HepG2 (cell line): Measurements from ENCODE around the gene HNRNPAB. TPM values are rescaled to one million over a fixed set of nuclear protein-coding genes. Genes with fewer than 3 reads are reported as not detected.
A peak's percentile ranks its signal among the peaks of the same experiment; 100 is the strongest.

Source experiments
- CAMTA2 ChIP-seq: sonication (generic); formaldehyde crosslinking; IDR thresholded peaks from 2 replicates; pipeline ENCODE4 v1.4.0; 2020; ENCODE audit warnings: mild to moderate bottlenecking, missing genetic modification reagents, borderline replicate concordance
- CENPX ChIP-seq: sonication (generic); formaldehyde crosslinking; IDR thresholded peaks from 2 replicates; pipeline ENCODE4 v1.9.0; 2021; ENCODE audit warnings: mild to moderate bottlenecking, missing genetic modification reagents, moderate library complexity
- CHD4 ChIP-seq: fragments of 200-600 bp; sonication (generic); IDR thresholded peaks from 2 replicates; pipeline ENCODE4 v1.7.0; 2017; ENCODE audit warnings: mild to moderate bottlenecking, low read length, borderline replicate concordance
- E2F2 ChIP-seq: sonication (generic); formaldehyde crosslinking; IDR thresholded peaks from 2 replicates; pipeline ENCODE4 v1.4.0; 2020; ENCODE audit warnings: missing genetic modification reagents, borderline replicate concordance
- FOXK1 ChIP-seq: sonication (generic); formaldehyde crosslinking; IDR thresholded peaks from 2 replicates; pipeline ENCODE4 v1.4.0; 2020; ENCODE audit warnings: low read depth, missing genetic modification reagents, borderline replicate concordance
- GZF1 ChIP-seq: sonication (generic); formaldehyde crosslinking; IDR thresholded peaks from 2 replicates; pipeline ENCODE4 v1.5.1; 2020; ENCODE audit warnings: mild to moderate bottlenecking, missing genetic modification reagents
- HMG20A ChIP-seq: IDR thresholded peaks from 2 replicates; pipeline ENCODE4 v1.6.1; 2016; ENCODE audit warnings: borderline replicate concordance
- IRF9 ChIP-seq: sonication (generic); formaldehyde crosslinking; IDR thresholded peaks from 2 replicates; pipeline ENCODE4 v1.8.0; 2022; ENCODE audit warnings: missing genetic modification reagents, mild to moderate bottlenecking, borderline replicate concordance
- RELA ChIP-seq: sonication (generic); formaldehyde crosslinking; IDR thresholded peaks from 2 replicates; pipeline ENCODE4 v1.4.0; 2020; ENCODE audit warnings: missing genetic modification reagents
- SALL1 ChIP-seq: sonication (generic); formaldehyde crosslinking; IDR thresholded peaks from 2 replicates; pipeline ENCODE4 v1.8.0; 2022; ENCODE audit warnings: mild to moderate bottlenecking, missing genetic modification reagents
- TCF12 ChIP-seq, 2 experiments: fragments of 450-650 bp in 1 of 2; sonication (generic) in 1 of 2; formaldehyde crosslinking in 1 of 2; IDR thresholded peaks; 2 replicates each; pipeline versions ENCODE4 v1.6.1 to v1.8.0; 2017 to 2022; ENCODE audit warnings: antibody characterized with exemption in 1 of 2, mild to moderate bottlenecking in 1 of 2, missing genetic modification reagents in 1 of 2, moderate library complexity in 1 of 2
- TCF7L2 ChIP-seq: IDR thresholded peaks from 2 replicates; pipeline ENCODE4 v1.6.1; 2011; ENCODE audit warnings: mild to moderate bottlenecking, low read depth, low read length, moderate library complexity
- ZBTB20 ChIP-seq: sonication (generic); formaldehyde crosslinking; IDR thresholded peaks from 2 replicates; pipeline ENCODE4 v1.8.1; 2023; ENCODE audit warnings: missing genetic modification reagents, low read depth, mild to moderate bottlenecking, borderline replicate concordance
- ZBTB38 ChIP-seq: sonication (generic); formaldehyde crosslinking; IDR thresholded peaks from 2 replicates; pipeline ENCODE4 v1.5.1; 2020; ENCODE audit warnings: mild to moderate bottlenecking, missing genetic modification reagents
- ZKSCAN8 ChIP-seq: IDR thresholded peaks from 2 replicates; pipeline ENCODE4 v1.6.1; 2016; ENCODE audit warnings: borderline replicate concordance, missing genetic modification reagents, missing compliant biosample characterization
- ZMAT5 ChIP-seq: sonication (generic); formaldehyde crosslinking; IDR thresholded peaks from 2 replicates; pipeline ENCODE4 v1.5.0; 2020; ENCODE audit warnings: mild to moderate bottlenecking, low read depth, missing genetic modification reagents, borderline replicate concordance
- ZNF430 ChIP-seq: sonication (generic); formaldehyde crosslinking; IDR thresholded peaks from 2 replicates; pipeline ENCODE4 v1.9.0; 2021; ENCODE audit warnings: mild to moderate bottlenecking, missing genetic modification reagents
- ZNF576 ChIP-seq: sonication (generic); formaldehyde crosslinking; IDR thresholded peaks from 2 replicates; pipeline ENCODE4 v1.4.0; 2020; ENCODE audit warnings: mild to moderate bottlenecking, missing genetic modification reagents
- ZNF782 ChIP-seq: sonication (generic); formaldehyde crosslinking; IDR thresholded peaks from 2 replicates; pipeline ENCODE4 v1.4.0; 2020; ENCODE audit warnings: missing genetic modification reagents, mild to moderate bottlenecking, borderline replicate concordance
- ZNF788 ChIP-seq: sonication (generic); formaldehyde crosslinking; IDR thresholded peaks from 2 replicates; pipeline ENCODE4 v1.5.0; 2020; ENCODE audit warnings: mild to moderate bottlenecking, missing genetic modification reagents, borderline replicate concordance
- polyA plus RNA-seq, 8 experiments: library from polyadenylated mRNA; depleted of rRNA in 3 of 8; stranded (reverse) in 7 of 8; unstranded in 1 of 8; fragments of >200 nt; fragmentation: Illumina TruSeq in 4 of 8; extraction: Trizol in 4 of 8; gene quantifications; 2 replicates each; pipeline versions ENCODE4 v1.2.1 to v1.2.3, GENCODE V29; 2011 to 2016; ENCODE audit warnings: low read depth in 4 of 8, missing spikeins in 1 of 8, mixed read lengths in 1 of 8; ENCODE audit not compliant: insufficient read depth in 1 of 8
- total RNA-seq, 5 experiments: library from RNA; depleted of rRNA; stranded (reverse); fragments of >200 nt; fragmentation: Illumina TruSeq; extraction: Trizol; gene quantifications; 2 replicates each; pipeline ENCODE4 v1.2.3, GENCODE V29; 2016; ENCODE audit warnings: low read depth in 1 of 5
- TF ChIP-seq, protein P1 (sequence below): sonication (generic); formaldehyde crosslinking; IDR thresholded peaks from 2 replicates; pipeline ENCODE4 v1.4.0; 2020; ENCODE audit warnings: mild to moderate bottlenecking, missing genetic modification reagents

Gene HNRNPAB
- total and polyA plus RNA-seq, 2 of the 13 experiments (the other 11 are each of a cell fraction or from before 2014, with no cell fraction given), result 62.6 to 111 TPM

GRCh38 chr5:178204182-178204934, at the start of gene HNRNPAB (continued):
- peak; percentile 73; the same call in 1 of the 2 replicates for TF ChIP-seq ZKSCAN8 (CRISPR knock-in tag)
- peak; percentile 91 for TF ChIP-seq ZNF782 (CRISPR knock-in tag)
- TF ChIP-seq ZBTB20 (CRISPR knock-in tag), result peak; percentile 72; the same call in 1 of the 2 replicates
- TF ChIP-seq, protein P1, sequence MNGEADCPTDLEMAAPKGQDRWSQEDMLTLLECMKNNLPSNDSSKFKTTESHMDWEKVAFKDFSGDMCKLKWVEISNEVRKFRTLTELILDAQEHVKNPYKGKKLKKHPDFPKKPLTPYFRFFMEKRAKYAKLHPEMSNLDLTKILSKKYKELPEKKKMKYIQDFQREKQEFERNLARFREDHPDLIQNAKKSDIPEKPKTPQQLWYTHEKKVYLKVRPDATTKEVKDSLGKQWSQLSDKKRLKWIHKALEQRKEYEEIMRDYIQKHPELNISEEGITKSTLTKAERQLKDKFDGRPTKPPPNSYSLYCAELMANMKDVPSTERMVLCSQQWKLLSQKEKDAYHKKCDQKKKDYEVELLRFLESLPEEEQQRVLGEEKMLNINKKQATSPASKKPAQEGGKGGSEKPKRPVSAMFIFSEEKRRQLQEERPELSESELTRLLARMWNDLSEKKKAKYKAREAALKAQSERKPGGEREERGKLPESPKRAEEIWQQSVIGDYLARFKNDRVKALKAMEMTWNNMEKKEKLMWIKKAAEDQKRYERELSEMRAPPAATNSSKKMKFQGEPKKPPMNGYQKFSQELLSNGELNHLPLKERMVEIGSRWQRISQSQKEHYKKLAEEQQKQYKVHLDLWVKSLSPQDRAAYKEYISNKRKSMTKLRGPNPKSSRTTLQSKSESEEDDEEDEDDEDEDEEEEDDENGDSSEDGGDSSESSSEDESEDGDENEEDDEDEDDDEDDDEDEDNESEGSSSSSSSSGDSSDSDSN (CRISPR knock-in tag), result peak; percentile 93
- peak; percentile 9; the same call in 1 of the 2 replicates for TF ChIP-seq HMG20A (CRISPR knock-in tag)
- no peak for TF ChIP-seq E2F2 (CRISPR knock-in tag)
- peak; percentile 57; the same call in 1 of the 2 replicates for TF ChIP-seq IRF9
- 0 out of 2 replicates have a peak, but pooled peaks have one; percentile 73 for TF ChIP-seq ZNF576
- no peak for TF ChIP-seq CHD4
- TF ChIP-seq CENPX (CRISPR knock-in tag), result no peak
- 0 out of 2 replicates have a peak, but pooled peaks have one; percentile 58 for TF ChIP-seq CAMTA2 (CRISPR knock-in tag)
- TF ChIP-seq RELA, result peak; percentile 90; the same call in 1 of the 2 replicates
- TF ChIP-seq TCF7L2, result no peak
- peak; percentile 65; the same call in 1 of the 2 replicates for TF ChIP-seq SALL1 (CRISPR knock-in tag)
- TF ChIP-seq FOXK1 (CRISPR knock-in tag), result peak; percentile 56; the same call in 1 of the 2 replicates
- TF ChIP-seq ZBTB38 (CRISPR knock-in tag), result peak; percentile 76
- TF ChIP-seq ZMAT5, result no peak
- TF ChIP-seq GZF1, result no peak; the same call in 1 of the 2 replicates
- TF ChIP-seq TCF12 (IDR thresholded peaks at IDR 0.05), result no peak
- peak; percentile 42; the same call in 1 of the 2 replicates for TF ChIP-seq TCF12 (CRISPR knock-in tag; IDR thresholded peaks at IDR 0.05)
- no peak for TF ChIP-seq ZNF430 (CRISPR knock-in tag)
- peak; percentile 69; the same call in 1 of the 2 replicates for TF ChIP-seq ZNF788 (CRISPR knock-in tag)
